WTC11 (cell line): ENCODE results near the gene LLGL2. TPM values are rescaled to one million over a fixed set of nuclear protein-coding genes. Genes with fewer than 3 reads are reported as not detected.

Experiments
- ATAC-seq: fragments of 200-7000 bp; cut with Tn5 transposase; 2 replicates; pipeline ENCODE4 v1.10.0; 2021; ENCODE audit warnings: mild to moderate bottlenecking, moderate library complexity
- CTCF ChIA-PET: fragments of 300-600 bp; sonication (Branson Sonifier 250); formaldehyde crosslinking; loops from one replicate; lab custom pipeline; 2021; ENCODE audit warnings: antibody characterized with exemption; lab: Charles Lee
- POLR2A ChIA-PET: fragments of 350-600 bp; sonication (Branson Sonifier 250); formaldehyde crosslinking; loops from one replicate; lab custom pipeline; 2021; ENCODE audit warnings: antibody characterized with exemption; lab: Charles Lee
- DNase-seq: peaks from one replicate; pipeline ENCODE4 v3.0.0; 2021; ENCODE audit warnings: low spot score
- H3K27ac Mint-ChIP-seq: 2 replicates; pipeline ENCODE4 v1.8.0; 2021; ENCODE audit warnings: mixed read lengths
- H3K27me3 Mint-ChIP-seq: 2 replicates; pipeline ENCODE4 v1.8.0; 2021; ENCODE audit warnings: low read depth, mild to moderate bottlenecking, moderate library complexity, mixed read lengths
- H3K36me3 Mint-ChIP-seq: 2 replicates; pipeline ENCODE4 v1.8.0; 2021; ENCODE audit warnings: mixed read lengths
- H3K4me1 Mint-ChIP-seq: 2 replicates; pipeline ENCODE4 v1.8.0; 2022; ENCODE audit warnings: mixed read lengths
- H3K4me3 Mint-ChIP-seq: 2 replicates; pipeline ENCODE4 v1.8.0; 2021; ENCODE audit warnings: mild to moderate bottlenecking, moderate library complexity, mixed read lengths
- H3K9me3 Mint-ChIP-seq: 2 replicates; pipeline ENCODE4 v1.8.0; 2021; ENCODE audit warnings: mixed read lengths
- ARID4B ChIP-seq: sonication (generic); formaldehyde crosslinking; IDR thresholded peaks from 2 replicates; pipeline ENCODE4 v1.8.0; 2023; ENCODE audit warnings: missing genetic modification reagents, mild to moderate bottlenecking, borderline replicate concordance
- ELF4 ChIP-seq: sonication (generic); formaldehyde crosslinking; IDR thresholded peaks from 2 replicates; pipeline ENCODE4 v1.8.1; 2022; ENCODE audit warnings: low read depth, mild to moderate bottlenecking, moderate library complexity, missing genetic modification reagents
- ESRRA ChIP-seq: sonication (generic); formaldehyde crosslinking; IDR thresholded peaks from 2 replicates; pipeline ENCODE4 v1.8.1; 2022; ENCODE audit warnings: mild to moderate bottlenecking, missing genetic modification reagents, borderline replicate concordance
- GRHL2 ChIP-seq: fragments of 250-450 bp; sonication (Bioruptor Pico); IDR thresholded peaks from 2 replicates; pipeline ENCODE4 v1.8.0; 2022; ENCODE audit warnings: mild to moderate bottlenecking, moderate library complexity; ENCODE audit not compliant: insufficient replicate concordance, severe bottlenecking
- JUN ChIP-seq: sonication (generic); formaldehyde crosslinking; IDR thresholded peaks from 2 replicates; pipeline ENCODE4 v1.8.0; 2023; ENCODE audit warnings: mild to moderate bottlenecking, missing genetic modification reagents
- NFYB ChIP-seq: sonication (generic); formaldehyde crosslinking; conservative IDR thresholded peaks from 2 replicates; pipeline ENCODE4 v1.8.0; 2022; ENCODE audit warnings: low read depth, missing genetic modification reagents
- PRRX2 ChIP-seq: fragments of 250-450 bp; sonication (Bioruptor Pico); IDR thresholded peaks from 2 replicates; pipeline ENCODE4 v1.8.0; 2021; ENCODE audit warnings: mild to moderate bottlenecking
- SMAD4 ChIP-seq: sonication (generic); formaldehyde crosslinking; IDR thresholded peaks from 2 replicates; pipeline ENCODE4 v1.8.0; 2022; ENCODE audit warnings: mild to moderate bottlenecking, missing genetic modification reagents
- ZNF317 ChIP-seq: sonication (generic); formaldehyde crosslinking; IDR thresholded peaks from 2 replicates; pipeline ENCODE4 v1.8.1; 2023; ENCODE audit warnings: low read depth, mild to moderate bottlenecking, moderate library complexity, missing genetic modification reagents, borderline replicate concordance
- ZNF512 ChIP-seq: sonication (generic); formaldehyde crosslinking; IDR thresholded peaks from 2 replicates; pipeline ENCODE4 v1.8.1; 2022; ENCODE audit warnings: missing genetic modification reagents, borderline replicate concordance
- ZNF532 ChIP-seq: fragments of 250-450 bp; sonication (Bioruptor Pico); IDR thresholded peaks from 2 replicates; pipeline ENCODE4 v1.9.0; 2021; ENCODE audit warnings: mild to moderate bottlenecking, borderline replicate concordance
- total RNA-seq: library from RNA; stranded (reverse); gene quantifications from 3 replicates; pipeline ENCODE4 v1.2.3, GENCODE V29; 2021
- TF ChIP-seq, protein P1 (sequence below): sonication (generic); formaldehyde crosslinking; IDR thresholded peaks from 2 replicates; pipeline ENCODE4 v1.8.0; 2022; ENCODE audit warnings: mild to moderate bottlenecking, missing genetic modification reagents
- TF ChIP-seq, protein P2 (sequence below): sonication (generic); formaldehyde crosslinking; IDR thresholded peaks from 2 replicates; pipeline ENCODE4 v1.8.1; 2022; ENCODE audit warnings: mild to moderate bottlenecking, moderate library complexity, missing genetic modification reagents
- TF ChIP-seq, protein P3 (sequence below): sonication (generic); formaldehyde crosslinking; IDR thresholded peaks from 2 replicates; pipeline ENCODE4 v1.8.1; 2023; ENCODE audit warnings: mild to moderate bottlenecking, missing genetic modification reagents
- TF ChIP-seq, protein P4 (sequence below): fragments of 250-450 bp; sonication (Bioruptor Pico); IDR thresholded peaks from 2 replicates; pipeline ENCODE4 v1.9.0; 2021; ENCODE audit warnings: mild to moderate bottlenecking

Gene LLGL2
- total RNA-seq, 1 experiment from 2014 or later: 103 TPM

- TF ChIP-seq, protein P1, sequence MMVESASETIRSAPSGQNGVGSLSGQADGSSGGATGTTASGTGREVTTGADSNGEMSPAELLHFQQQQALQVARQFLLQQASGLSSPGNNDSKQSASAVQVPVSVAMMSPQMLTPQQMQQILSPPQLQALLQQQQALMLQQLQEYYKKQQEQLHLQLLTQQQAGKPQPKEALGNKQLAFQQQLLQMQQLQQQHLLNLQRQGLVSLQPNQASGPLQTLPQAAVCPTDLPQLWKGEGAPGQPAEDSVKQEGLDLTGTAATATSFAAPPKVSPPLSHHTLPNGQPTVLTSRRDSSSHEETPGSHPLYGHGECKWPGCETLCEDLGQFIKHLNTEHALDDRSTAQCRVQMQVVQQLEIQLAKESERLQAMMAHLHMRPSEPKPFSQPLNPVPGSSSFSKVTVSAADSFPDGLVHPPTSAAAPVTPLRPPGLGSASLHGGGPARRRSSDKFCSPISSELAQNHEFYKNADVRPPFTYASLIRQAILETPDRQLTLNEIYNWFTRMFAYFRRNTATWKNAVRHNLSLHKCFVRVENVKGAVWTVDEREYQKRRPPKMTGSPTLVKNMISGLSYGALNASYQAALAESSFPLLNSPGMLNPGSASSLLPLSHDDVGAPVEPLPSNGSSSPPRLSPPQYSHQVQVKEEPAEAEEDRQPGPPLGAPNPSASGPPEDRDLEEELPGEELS (CRISPR knock-in tag): no peak
Measured at GRCh38 chr17:75486151-75486550, 39.3 kb upstream of the LLGL2 start (continued).

GRCh38 chr17:75486951-75487350 lies 38.5 kb upstream of the LLGL2 start:
- DNase-seq: no peak
- Mint-ChIP-seq H3K9me3 (no peaks in the 10 kb centered on the region), H3K36me3 (no peaks in the 10 kb centered on the region), H3K4me3 (no peak overlapping the region), H3K27ac (peak overlapping the region; percentile 36; the same call in 1 of the 2 replicates), H3K4me1 (peaks cover 6% of the 10 kb centered on the region), H3K27me3 (no peaks in the 10 kb centered on the region)
- TF ChIP-seq ZNF512 (no peak), JUN (CRISPR knock-in tag) (no peak), PRRX2 (no peak), GRHL2 (CRISPR knock-in tag) (no peak), SMAD4 (no peak), ESRRA (CRISPR knock-in tag) (no peak), ZNF532 (CRISPR knock-in tag) (no peak), ARID4B (CRISPR knock-in tag) (no peak), ZNF317 (CRISPR knock-in tag) (no peak), ELF4 (CRISPR knock-in tag) (no peak), NFYB (CRISPR knock-in tag) (no peak)
- TF ChIP-seq, protein P2, sequence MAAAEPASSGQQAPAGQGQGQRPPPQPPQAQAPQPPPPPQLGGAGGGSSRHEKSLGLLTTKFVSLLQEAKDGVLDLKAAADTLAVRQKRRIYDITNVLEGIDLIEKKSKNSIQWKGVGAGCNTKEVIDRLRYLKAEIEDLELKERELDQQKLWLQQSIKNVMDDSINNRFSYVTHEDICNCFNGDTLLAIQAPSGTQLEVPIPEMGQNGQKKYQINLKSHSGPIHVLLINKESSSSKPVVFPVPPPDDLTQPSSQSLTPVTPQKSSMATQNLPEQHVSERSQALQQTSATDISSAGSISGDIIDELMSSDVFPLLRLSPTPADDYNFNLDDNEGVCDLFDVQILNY (CRISPR knock-in tag): no peak
- TF ChIP-seq, protein P1 (CRISPR knock-in tag): no peak
- TF ChIP-seq, protein P3, sequence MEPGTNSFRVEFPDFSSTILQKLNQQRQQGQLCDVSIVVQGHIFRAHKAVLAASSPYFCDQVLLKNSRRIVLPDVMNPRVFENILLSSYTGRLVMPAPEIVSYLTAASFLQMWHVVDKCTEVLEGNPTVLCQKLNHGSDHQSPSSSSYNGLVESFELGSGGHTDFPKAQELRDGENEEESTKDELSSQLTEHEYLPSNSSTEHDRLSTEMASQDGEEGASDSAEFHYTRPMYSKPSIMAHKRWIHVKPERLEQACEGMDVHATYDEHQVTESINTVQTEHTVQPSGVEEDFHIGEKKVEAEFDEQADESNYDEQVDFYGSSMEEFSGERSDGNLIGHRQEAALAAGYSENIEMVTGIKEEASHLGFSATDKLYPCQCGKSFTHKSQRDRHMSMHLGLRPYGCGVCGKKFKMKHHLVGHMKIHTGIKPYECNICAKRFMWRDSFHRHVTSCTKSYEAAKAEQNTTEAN: no peak
- TF ChIP-seq, protein P4, sequence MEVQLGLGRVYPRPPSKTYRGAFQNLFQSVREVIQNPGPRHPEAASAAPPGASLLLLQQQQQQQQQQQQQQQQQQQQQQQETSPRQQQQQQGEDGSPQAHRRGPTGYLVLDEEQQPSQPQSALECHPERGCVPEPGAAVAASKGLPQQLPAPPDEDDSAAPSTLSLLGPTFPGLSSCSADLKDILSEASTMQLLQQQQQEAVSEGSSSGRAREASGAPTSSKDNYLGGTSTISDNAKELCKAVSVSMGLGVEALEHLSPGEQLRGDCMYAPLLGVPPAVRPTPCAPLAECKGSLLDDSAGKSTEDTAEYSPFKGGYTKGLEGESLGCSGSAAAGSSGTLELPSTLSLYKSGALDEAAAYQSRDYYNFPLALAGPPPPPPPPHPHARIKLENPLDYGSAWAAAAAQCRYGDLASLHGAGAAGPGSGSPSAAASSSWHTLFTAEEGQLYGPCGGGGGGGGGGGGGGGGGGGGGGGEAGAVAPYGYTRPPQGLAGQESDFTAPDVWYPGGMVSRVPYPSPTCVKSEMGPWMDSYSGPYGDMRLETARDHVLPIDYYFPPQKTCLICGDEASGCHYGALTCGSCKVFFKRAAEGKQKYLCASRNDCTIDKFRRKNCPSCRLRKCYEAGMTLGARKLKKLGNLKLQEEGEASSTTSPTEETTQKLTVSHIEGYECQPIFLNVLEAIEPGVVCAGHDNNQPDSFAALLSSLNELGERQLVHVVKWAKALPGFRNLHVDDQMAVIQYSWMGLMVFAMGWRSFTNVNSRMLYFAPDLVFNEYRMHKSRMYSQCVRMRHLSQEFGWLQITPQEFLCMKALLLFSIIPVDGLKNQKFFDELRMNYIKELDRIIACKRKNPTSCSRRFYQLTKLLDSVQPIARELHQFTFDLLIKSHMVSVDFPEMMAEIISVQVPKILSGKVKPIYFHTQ: no peak
- CTCF ChIA-PET: interaction anchor here (0.8 to 2.4 kb wide), 11 partner anchors 9 to 247 kb away, joined by 3 to 15 read pairs (median 4); partner anchors contain the start of genes MIF4GD and SLC25A19
- POLR2A ChIA-PET: no interaction called here
- no peak for ATAC-seq
